Measurements from ENCODE around the gene B3GNT2.

Gene B3GNT2

GRCh38 chr2:62208074-62208757 is 12.3 kb downstream of the B3GNT2 start:
- Mint-ChIP-seq H3K36me3 (peaks cover 16% of the 10 kb centered on the region), H3K4me3 (peak overlapping the region; percentile 71), H3K27me3 (no peaks in the 10 kb centered on the region), H3K4me1 (ENCODE audit: low read depth) (peaks cover 93% of the 10 kb centered on the region), H3K9me3 (ENCODE audit: low read depth) (peaks cover 6% of the 10 kb centered on the region), H3K27ac (peak overlapping the region; percentile 87)

DNA sequence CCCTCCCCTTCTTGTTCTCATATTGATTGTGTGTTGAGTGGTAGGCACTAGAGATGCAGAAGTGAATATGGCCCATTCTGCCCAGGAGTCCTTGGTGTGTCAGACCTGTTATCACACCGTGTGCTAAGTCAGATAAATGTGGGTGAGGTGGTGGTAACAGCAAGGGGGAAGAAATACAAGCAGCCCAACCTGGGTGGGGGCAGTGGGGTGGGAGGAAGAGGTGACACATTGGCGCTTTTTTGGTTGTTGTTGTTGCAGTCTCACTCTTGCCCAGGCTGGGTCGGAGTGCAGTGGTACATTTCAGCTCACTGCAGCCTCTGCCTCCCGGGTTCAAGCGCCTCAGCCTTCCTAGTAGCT is 12.8 kb downstream of the B3GNT2 start:
- no peaks in the 10 kb centered on the region for H3K27me3 Mint-ChIP-seq
- H3K4me3 Mint-ChIP-seq, result peak overlapping the region; percentile 71
- peaks cover 16% of the 10 kb centered on the region for H3K36me3 Mint-ChIP-seq
- H3K27ac Mint-ChIP-seq, result peak overlapping the region; percentile 84
- peaks cover 93% of the 10 kb centered on the region for H3K4me1 Mint-ChIP-seq (ENCODE audit: low read depth)
- peaks cover 6% of the 10 kb centered on the region for H3K9me3 Mint-ChIP-seq (ENCODE audit: low read depth)

DNA sequence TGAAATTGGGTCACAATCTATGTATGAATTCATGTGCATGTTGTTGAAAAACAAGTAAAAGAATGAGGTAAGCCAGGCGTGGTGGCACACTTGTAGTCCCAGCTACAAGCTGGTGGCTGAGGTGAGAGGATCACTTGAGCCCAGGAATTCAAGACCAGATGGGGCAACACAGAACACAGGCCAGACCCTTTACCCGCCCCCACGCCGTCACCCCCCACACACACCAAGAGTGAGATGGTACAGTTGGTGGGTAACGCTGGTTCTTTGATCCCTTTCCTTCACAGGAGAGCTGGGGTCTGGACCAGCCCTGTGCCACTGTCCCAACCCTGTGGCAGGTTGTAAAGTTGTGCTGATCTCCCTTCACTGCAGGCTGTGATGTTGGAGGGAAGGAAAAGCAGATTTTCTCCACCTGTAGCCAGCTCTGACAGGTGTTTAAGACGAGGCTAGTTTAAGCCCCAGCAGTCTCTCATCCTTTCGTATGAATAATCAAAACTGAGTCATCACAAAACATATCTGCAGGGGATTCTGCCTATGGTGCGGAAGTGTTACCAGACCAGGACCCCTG is 13.6 kb downstream of the B3GNT2 start:
- Mint-ChIP-seq H3K27ac (peak overlapping the region; percentile 84), H3K4me1 (ENCODE audit: low read depth) (peaks cover 93% of the 10 kb centered on the region), H3K27me3 (no peaks in the 10 kb centered on the region), H3K36me3 (peaks cover 16% of the 10 kb centered on the region), H3K4me3 (peak overlapping the region; percentile 71), H3K9me3 (ENCODE audit: low read depth) (peaks cover 6% of the 10 kb centered on the region)

DNA sequence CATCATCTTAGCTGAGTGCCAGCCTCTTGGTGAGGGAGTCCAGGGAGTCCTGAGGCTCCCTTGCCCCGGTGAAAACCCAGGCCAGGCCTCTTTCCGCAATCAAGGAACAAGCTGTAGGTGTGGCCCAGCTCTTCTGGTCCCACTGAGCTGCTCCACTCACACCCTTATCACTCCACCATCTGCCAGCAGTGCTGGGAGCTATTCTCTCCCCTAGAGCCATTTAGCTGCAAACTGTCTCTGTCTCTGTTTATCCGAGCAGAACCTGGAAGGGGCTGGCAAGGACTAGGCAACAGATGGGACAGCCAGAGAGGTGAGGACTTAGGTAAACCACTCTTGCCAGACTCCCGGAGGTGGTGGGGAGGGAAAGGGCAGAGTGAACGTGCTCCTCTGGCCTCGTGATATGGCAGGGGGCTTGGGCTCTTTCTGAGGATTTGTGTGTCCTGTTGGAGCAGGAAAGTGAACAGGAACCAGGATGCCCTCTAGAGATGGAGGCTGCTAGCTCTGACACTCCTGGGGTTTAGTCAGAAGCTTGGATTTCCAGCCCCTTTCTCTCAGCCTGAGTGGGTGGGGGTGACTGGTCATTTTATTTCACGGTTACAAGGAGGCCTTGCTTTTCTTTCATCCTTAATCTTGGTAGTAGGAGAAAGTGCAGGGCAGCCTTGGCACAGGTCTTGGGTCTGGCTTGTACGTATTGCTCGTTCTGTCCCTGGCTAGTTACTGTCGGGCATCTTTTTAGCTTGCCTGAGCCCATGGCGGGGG is 19.6 kb downstream of the B3GNT2 start:
- Mint-ChIP-seq H3K4me1 (ENCODE audit: low read depth) (peaks cover 94% of the 10 kb centered on the region), H3K27me3 (no peaks in the 10 kb centered on the region), H3K9me3 (ENCODE audit: low read depth) (peaks cover 11% of the 10 kb centered on the region), H3K36me3 (peaks cover 16% of the 10 kb centered on the region), H3K27ac (peak overlapping the region; percentile 85), H3K4me3 (no peak overlapping the region)

DNA sequence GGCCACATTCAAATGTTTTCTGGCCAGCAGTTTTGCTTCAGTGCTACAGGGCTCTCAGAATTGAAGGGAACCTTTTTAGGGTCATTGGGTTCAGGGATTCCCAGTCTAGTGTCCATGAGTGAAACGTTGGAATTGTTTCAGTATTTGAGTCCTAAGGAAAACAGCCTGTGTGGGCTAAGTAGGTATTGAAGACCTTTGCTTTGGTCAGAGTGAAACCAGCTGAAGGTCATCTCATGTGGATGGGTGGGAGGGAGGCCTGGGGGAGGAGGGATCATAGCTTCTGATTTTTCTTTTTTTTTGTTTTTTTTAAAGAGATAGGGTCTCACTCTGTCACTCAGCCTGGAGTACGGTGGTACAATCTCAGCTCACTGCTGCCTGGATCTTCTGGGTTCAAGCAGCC is 20.2 kb downstream of the B3GNT2 start:
- Mint-ChIP-seq H3K4me3 (peak overlapping the region; percentile 40), H3K27ac (peak overlapping the region; percentile 85), H3K9me3 (ENCODE audit: low read depth) (peaks cover 15% of the 10 kb centered on the region), H3K4me1 (ENCODE audit: low read depth) (peaks cover 98% of the 10 kb centered on the region), H3K36me3 (peaks cover 13% of the 10 kb centered on the region), H3K27me3 (no peaks in the 10 kb centered on the region)

DNA sequence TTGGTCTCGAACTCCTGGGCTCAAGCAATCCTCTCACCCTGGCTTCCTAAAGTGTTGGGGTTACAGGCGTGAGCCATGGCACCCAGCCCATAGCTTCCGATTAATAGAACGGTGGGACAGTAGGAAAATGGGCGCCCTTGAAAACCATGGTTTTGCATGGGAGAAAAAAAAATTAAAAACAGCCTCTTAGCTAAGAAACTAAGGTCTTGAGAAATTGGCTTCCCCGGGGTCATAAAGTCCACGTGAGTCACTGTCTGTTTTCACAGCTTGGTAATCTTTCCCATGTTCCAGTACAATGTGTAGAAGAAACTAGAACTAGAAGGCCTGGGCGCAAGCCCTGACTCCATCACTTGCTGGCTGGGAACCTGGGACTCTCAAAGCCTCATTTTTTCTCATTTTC is 20.7 kb downstream of the B3GNT2 start:
- Mint-ChIP-seq H3K27me3 (no peaks in the 10 kb centered on the region), H3K4me3 (peak overlapping the region; percentile 40), H3K9me3 (ENCODE audit: low read depth) (peaks cover 11% of the 10 kb centered on the region), H3K27ac (peak overlapping the region; percentile 85), H3K36me3 (peaks cover 11% of the 10 kb centered on the region), H3K4me1 (ENCODE audit: low read depth) (peaks cover 98% of the 10 kb centered on the region)

- Mint-ChIP-seq H3K4me3 (no peak overlapping the region), H3K36me3 (peaks cover 12% of the 10 kb centered on the region), H3K27ac (peak overlapping the region; percentile 91), H3K27me3 (no peaks in the 10 kb centered on the region), H3K4me1 (ENCODE audit: low read depth) (peaks cover 98% of the 10 kb centered on the region), H3K9me3 (ENCODE audit: low read depth) (peaks cover 9% of the 10 kb centered on the region)
Measured at GRCh38 chr2:62217421-62217820, 21.5 kb downstream of the B3GNT2 start.

GRCh38 chr2:62217970-62218369 is 22.1 kb downstream of the B3GNT2 start:
- H3K27me3 Mint-ChIP-seq, result no peaks in the 10 kb centered on the region
- H3K27ac Mint-ChIP-seq, result peak overlapping the region; percentile 91
- H3K9me3 Mint-ChIP-seq (ENCODE audit: low read depth), result peaks cover 9% of the 10 kb centered on the region
- peaks cover 98% of the 10 kb centered on the region for H3K4me1 Mint-ChIP-seq (ENCODE audit: low read depth)
- H3K36me3 Mint-ChIP-seq, result peaks cover 18% of the 10 kb centered on the region
- H3K4me3 Mint-ChIP-seq, result no peak overlapping the region

DNA sequence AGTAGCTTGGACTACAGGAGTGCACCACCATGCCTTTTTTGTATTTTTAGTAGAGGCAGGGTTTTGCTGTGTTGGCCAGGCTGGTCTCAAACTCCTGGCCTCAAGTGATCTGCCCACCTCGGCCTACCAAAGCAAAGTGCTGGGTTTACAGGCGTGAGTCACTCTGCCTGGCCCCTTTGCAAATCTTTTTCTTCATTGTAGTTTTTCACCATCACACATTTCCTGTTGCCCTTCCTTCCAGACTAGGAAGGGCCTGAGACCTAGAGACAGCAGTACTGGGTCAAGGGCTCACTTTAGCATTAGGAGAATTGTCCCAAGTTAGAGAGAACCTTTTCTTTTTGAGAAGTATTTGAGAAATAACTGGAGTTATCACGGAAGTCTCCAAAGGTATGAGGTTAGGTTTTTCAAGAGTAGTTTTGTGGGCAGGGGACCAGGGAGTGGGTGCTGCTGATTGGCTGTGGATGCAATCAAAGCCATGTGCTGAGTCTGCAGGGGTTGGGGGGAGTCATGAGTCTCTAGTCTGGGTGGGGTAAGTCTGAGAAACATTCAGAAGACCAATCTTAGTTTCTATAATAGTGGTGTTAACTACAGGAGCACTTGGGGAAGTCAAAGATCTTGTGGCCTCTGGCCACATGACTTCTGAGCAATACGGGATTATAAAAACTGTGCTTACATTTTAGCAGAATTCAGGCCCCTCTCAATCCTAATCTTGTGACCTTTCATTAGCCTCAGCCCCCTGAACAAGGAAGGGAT is 23.7 kb downstream of the B3GNT2 start:
- peaks cover 28% of the 10 kb centered on the region for H3K36me3 Mint-ChIP-seq
- no peaks in the 10 kb centered on the region for H3K27me3 Mint-ChIP-seq
- peaks cover 92% of the 10 kb centered on the region for H3K4me1 Mint-ChIP-seq (ENCODE audit: low read depth)
- H3K4me3 Mint-ChIP-seq, result peak overlapping the region; percentile 64
- peak overlapping the region; percentile 91 for H3K27ac Mint-ChIP-seq
- peaks cover 15% of the 10 kb centered on the region for H3K9me3 Mint-ChIP-seq (ENCODE audit: low read depth)

GRCh38 chr2:62221141-62221540 is 25.2 kb downstream of the B3GNT2 start:
- H3K27ac Mint-ChIP-seq, result peak overlapping the region; percentile 83
- peaks cover 15% of the 10 kb centered on the region for H3K9me3 Mint-ChIP-seq (ENCODE audit: low read depth)
- H3K4me1 Mint-ChIP-seq (ENCODE audit: low read depth), result peaks cover 86% of the 10 kb centered on the region
- H3K36me3 Mint-ChIP-seq, result peaks cover 35% of the 10 kb centered on the region
- H3K27me3 Mint-ChIP-seq, result no peaks in the 10 kb centered on the region
- no peak overlapping the region for H3K4me3 Mint-ChIP-seq

GRCh38 chr2:62222171-62222570 is 26.3 kb downstream of the B3GNT2 start:
- Mint-ChIP-seq H3K36me3 (peaks cover 38% of the 10 kb centered on the region), H3K27ac (peak overlapping the region; percentile 67), H3K4me3 (no peak overlapping the region), H3K27me3 (no peaks in the 10 kb centered on the region), H3K9me3 (ENCODE audit: low read depth) (peaks cover 15% of the 10 kb centered on the region), H3K4me1 (ENCODE audit: low read depth) (peaks cover 81% of the 10 kb centered on the region)

DNA sequence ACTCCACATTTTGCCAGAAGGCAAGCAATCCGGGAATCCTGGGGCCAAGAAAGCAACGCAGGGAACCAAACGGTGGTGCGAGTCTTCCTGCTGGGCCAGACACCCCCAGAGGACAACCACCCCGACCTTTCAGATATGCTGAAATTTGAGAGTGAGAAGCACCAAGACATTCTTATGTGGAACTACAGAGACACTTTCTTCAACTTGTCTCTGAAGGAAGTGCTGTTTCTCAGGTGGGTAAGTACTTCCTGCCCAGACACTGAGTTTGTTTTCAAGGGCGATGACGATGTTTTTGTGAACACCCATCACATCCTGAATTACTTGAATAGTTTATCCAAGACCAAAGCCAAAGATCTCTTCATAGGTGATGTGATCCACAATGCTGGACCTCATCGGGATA is 26.8 kb downstream of the B3GNT2 start:
- peaks cover 15% of the 10 kb centered on the region for H3K9me3 Mint-ChIP-seq (ENCODE audit: low read depth)
- H3K27me3 Mint-ChIP-seq, result no peaks in the 10 kb centered on the region
- H3K4me1 Mint-ChIP-seq (ENCODE audit: low read depth), result peaks cover 81% of the 10 kb centered on the region
- H3K27ac Mint-ChIP-seq, result peak overlapping the region; percentile 67
- H3K4me3 Mint-ChIP-seq, result no peak overlapping the region
- H3K36me3 Mint-ChIP-seq, result peaks cover 38% of the 10 kb centered on the region

GRCh38 chr2:62224976-62225375 is 29.1 kb downstream of the B3GNT2 start:
- Mint-ChIP-seq H3K27ac (no peak overlapping the region), H3K4me1 (ENCODE audit: low read depth) (peaks cover 63% of the 10 kb centered on the region), H3K4me3 (no peak overlapping the region), H3K27me3 (no peaks in the 10 kb centered on the region), H3K9me3 (ENCODE audit: low read depth) (peaks cover 11% of the 10 kb centered on the region), H3K36me3 (peaks cover 33% of the 10 kb centered on the region)

DNA sequence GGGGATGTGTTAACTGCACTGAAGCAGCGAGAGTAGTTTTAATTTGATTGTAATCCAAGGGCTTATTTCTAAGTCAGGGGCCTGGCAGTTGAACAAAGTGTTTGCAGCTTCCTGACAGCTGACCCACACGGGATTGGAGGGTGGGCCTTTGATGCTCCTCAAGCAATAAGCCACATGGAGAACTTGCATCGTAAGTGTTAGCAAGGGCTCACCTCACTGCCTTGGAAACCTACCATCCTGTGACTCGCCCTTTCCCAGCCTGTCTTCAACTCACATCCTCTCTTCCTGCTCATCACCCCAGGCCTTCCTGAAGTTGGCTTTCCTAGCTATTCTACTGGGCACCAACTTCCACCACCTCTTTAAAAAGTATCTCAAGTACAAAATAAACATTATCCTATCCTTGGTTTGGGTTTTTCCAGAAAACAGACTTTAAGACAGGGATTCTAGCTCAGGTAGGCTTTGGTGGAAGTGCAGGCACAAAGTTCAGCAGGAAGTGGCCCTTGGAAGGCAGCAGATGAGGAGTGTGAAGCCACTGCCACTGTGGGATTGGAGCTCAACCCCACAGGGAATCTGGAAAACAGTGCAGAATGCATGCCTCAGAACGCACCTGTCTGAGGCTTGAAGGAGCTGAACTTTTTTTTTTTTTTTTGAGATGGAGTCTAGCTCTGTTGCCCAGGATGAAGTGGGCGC is 31.6 kb downstream of the B3GNT2 start:
- H3K27me3 Mint-ChIP-seq, result no peaks in the 10 kb centered on the region
- H3K9me3 Mint-ChIP-seq (ENCODE audit: low read depth), result peaks cover 6% of the 10 kb centered on the region
- H3K4me1 Mint-ChIP-seq (ENCODE audit: low read depth), result peaks cover 43% of the 10 kb centered on the region
- H3K36me3 Mint-ChIP-seq, result peaks cover 25% of the 10 kb centered on the region
- H3K4me3 Mint-ChIP-seq, result no peak overlapping the region
- peak overlapping the region; percentile 82 for H3K27ac Mint-ChIP-seq

Data from activated naive CD8-positive, alpha-beta T cell (primary cell).